GM21515 (cell line): ENCODE data around the gene KRTAP9-3.
"Not testable (repeated sequence)": the region's sequence is repeated elsewhere in the genome, so short reads cannot be mapped to it uniquely, and the experiment has no call there.

ENCODE experiments used
- ATAC-seq: cut with Tn5 transposase; IDR thresholded peaks from one replicate; pipeline ENCODE4 v1.9.1; 2021; ENCODE audit not compliant: unreplicated experiment

KRTAP9-3 gene

GRCh38 chr17:41249637-41250240, 17.5 kb downstream of the KRTAP9-3 start, which contains the start of gene KRTAP9-4:
TSS of gene KRTAP9-4 (plus strand) at chr17:41249687. CDS start at chr17:41249721, 34 bp downstream.
- ATAC-seq = not testable (repeated sequence)

GRCh38 chr17:41251261-41251660, 19.0 kb downstream of the KRTAP9-3 start:
- ATAC-seq = no peak

DNA sequence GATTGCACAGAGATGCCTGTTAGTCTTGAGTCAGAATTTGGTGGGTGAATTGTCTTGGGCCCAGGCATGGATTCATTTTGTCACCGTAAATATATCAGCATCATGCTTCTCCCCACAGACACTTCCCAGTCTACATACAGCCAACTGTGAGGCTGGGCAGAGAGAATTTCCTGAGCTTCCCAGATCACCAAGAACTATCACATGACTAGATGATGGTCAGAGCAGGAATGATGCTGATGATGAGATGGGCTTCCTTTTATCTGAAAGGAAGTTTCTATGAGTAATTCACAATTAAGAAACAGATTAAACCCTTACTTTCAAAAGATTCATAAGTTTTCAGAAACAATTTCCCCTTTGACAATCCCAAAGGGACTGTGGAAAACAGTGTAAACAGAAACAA, 22.6 kb downstream of the KRTAP9-3 start:
- no peak for ATAC-seq

DNA sequence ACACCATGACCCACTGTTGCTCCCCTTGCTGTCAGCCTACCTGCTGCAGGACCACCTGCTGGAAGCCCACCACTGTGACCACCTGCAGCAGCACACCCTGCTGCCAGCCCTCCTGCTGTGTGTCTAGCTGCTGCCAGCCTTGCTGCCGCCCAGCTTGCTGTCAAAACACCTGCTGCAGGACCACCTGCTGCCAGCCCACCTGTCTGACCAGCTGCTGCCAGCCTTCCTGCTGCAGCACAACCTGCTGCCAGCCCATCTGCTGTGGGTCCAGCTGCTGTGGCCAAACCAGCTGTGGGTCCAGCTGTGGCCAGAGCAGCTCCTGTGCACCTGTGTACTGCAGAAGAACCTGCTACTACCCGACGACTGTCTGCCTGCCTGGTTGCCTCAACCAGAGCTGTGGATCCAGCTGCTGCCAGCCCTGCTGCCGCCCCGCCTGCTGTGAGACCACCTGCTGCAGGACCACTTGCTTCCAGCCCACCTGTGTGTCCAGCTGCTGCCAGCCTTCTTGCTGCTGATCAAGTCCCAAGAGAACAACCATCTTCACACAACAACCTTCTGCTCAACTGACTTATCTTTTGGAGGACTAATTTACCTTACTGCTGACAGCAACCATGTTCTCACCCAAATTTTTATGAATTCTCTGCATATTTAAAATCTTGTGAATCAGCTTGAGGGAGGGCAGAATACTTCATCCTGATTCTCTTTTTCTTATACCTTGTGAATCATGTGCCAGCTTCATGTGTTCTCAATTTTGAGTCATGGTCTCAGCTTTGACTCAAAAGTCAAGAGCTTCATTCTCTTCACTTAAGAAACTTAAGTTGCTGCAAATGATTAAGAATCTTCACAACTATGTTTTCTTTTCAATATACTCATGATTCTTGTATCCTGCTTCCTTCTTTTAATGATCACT, 23.4 kb downstream of the KRTAP9-3 start, which contains the start of gene KRTAP9-9:
Gene KRTAP9-9, plus strand, starts transcription at position 4 of the 910 bp plus-strand sequence.
- ATAC-seq = not testable (repeated sequence)

GRCh38 chr17:41256291-41256685, 24.0 kb downstream of the KRTAP9-3 start:
- ATAC-seq = no peak

- no peak for ATAC-seq
Observed at GRCh38 chr17:41258406-41258805, 26.2 kb downstream of the KRTAP9-3 start.

DNA sequence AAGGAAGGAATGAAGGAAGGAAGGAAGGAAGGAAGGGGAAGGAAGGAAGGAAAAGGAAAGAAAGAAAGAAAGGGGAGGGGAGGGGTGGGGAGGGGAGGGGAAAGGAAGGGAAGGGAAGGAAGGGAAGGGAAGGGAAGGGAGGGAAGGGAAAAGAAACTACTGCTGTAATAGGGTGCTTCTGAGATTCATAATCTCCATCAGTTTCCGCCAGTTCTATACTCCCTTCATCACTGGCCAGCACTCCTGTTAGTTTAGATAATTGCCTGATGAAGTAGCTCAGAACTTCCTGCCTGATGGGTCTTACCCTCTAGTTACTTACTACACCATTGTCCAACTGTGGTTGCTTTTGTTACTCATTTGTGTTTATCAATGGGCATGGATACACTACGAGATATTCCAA, 31.0 kb downstream of the KRTAP9-3 start:
- ATAC-seq = no peak

DNA sequence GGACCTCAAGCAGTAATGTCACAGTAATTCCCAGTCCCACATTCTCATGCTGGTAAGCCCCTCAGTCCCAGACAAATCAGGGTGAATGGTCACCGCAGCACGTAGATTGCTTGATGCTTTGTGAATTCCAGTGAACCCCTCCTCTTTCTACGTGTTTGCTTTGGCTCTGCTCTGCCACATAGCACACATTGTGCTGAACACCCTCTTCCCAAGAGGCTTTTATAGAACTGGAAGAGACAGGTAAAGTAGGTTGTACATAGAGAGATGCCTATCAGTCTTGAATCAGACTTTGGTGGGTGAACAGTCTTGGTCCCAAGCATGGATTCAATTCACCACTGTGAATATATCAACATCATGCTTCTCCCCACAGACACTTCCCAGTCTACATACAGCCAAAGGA, 32.4 kb downstream of the KRTAP9-3 start:
- no peak for ATAC-seq

GRCh38 chr17:41265078-41265477, 32.8 kb downstream of the KRTAP9-3 start, which contains the start of gene KRTAP9-6:
TSS of gene KRTAP9-6 (plus strand) at chr17:41265378. CDS start at chr17:41265378, 0 bp downstream.
- ATAC-seq = no peak

DNA sequence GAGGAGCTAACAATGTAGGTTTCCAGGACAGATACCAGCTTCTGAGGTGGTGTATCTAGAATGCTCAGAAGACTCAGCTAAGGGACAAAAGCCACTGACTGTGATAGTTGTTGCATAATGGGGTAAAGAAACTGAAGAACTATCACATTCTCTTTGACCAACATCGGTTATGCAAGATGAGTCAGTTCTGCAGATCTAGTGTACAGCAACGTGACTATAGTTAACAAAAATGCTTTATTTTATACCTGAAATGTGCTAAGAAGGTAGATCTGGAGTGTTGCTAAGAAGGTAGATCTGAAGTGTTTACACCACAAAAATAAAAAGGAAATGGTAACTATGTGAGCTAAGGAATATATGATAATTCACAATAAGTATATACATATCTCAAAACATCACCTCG, 35.5 kb downstream of the KRTAP9-3 start:
- ATAC-seq = no peak

- not testable (repeated sequence) for ATAC-seq
Observed at GRCh38 chr17:41271323-41271722, 39.1 kb downstream of the KRTAP9-3 start.

DNA sequence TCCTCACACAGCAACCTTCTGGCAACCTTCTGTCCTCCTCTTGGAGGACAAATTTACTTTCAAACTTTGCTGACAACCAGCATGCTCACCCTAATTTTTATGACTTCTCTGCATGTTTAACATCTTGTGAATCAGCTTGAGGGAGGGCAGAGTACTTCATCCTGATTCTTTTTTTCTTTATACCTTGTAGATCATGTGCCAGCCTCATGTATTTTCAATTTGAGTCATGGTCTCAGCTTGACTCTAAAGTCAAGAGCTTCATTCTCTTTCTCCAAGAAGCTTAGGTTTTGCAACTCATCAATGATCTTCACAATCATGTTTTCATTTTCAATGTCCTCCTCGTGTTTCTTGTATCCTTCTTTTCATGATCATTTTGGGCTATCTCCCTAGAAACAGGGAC, 39.6 kb downstream of the KRTAP9-3 start:
- ATAC-seq = no peak

DNA sequence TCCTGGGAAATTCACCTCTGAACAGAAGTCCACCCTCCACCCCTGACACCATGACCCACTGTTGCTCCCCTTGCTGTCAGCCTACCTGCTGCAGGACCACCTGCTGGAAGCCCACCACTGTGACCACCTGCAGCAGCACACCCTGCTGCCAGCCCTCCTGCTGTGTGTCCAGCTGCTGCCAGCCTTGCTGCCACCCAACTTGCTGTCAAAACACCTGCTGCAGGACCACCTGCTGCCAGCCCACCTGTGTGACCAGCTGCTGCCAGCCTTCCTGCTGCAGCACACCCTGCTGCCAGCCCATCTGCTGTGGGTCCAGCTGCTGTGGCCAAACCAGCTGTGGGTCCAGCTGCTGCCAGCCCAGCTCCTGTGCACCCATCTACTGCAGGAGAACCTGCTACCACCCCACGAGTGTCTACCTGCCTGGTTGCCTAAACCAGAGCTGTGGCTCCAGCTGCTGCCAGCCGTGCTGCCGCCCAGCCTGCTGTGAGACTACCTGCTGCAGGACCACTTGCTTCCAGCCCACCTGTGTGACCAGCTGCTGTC, 43.5 kb downstream of the KRTAP9-3 start, which contains the start of gene KRTAP9-7:
Gene KRTAP9-7, plus strand, starts transcription at position 51 of the 543 bp plus-strand sequence. Its CDS starts 0 bp downstream, at position 51.
- not testable (repeated sequence) for ATAC-seq

GRCh38 chr17:41278176-41278955, 46.1 kb downstream of the KRTAP9-3 start:
- no peak for ATAC-seq
